SK-N-MC (cell line): ENCODE measurements around the gene ATP8B1.
A peak's percentile ranks its signal among the peaks of the same experiment; 100 is the strongest.

Experiments
- DNase-seq: peaks from one replicate; pipeline ENCODE4 v3.0.0-alpha.2; 2011; ENCODE audit warnings: low read depth, low spot score
- H3K27ac ChIP-seq: fragments of 200-600 bp; sonication (generic); 2 replicates; pipeline ENCODE4 v1.5.1; 2016; ENCODE audit warnings: mixed run types
- H3K36me3 ChIP-seq: fragments of 200-600 bp; sonication (generic); 2 replicates; pipeline ENCODE4 v1.6.1; 2017; ENCODE audit warnings: antibody characterized with exemption, low read length, mixed read lengths; ENCODE audit not compliant: insufficient read depth
- H3K4me3 ChIP-seq: fragments of 200-600 bp; sonication (generic); 2 replicates; pipeline ENCODE4 v1.5.1; 2016
- H3K9ac ChIP-seq: fragments of 200-600 bp; sonication (generic); 2 replicates; pipeline ENCODE4 v1.8.0; 2017; ENCODE audit warnings: mixed run types, mixed read lengths; ENCODE audit not compliant: insufficient read length
- H3K9me3 ChIP-seq: fragments of 200-600 bp; sonication (generic); 2 replicates; pipeline ENCODE4 v1.6.1; 2017; ENCODE audit warnings: low read depth, mild to moderate bottlenecking, antibody characterized with exemption, low read length, moderate library complexity, mixed read lengths
- EZH2 ChIP-seq: fragments of 200-600 bp; sonication (generic); IDR thresholded peaks from one replicate; pipeline ENCODE4 v1.6.1; 2017; ENCODE audit warnings: antibody characterized with exemption
- FOXP2 ChIP-seq: optimal IDR thresholded peaks from 2 replicates; pipeline ENCODE3; 2011; ENCODE audit warnings: mild to moderate bottlenecking, moderate library complexity; ENCODE audit not compliant: insufficient read depth; ENCODE audit errors: extremely low read length, control extremely low read depth
- POLR2AphosphoS5 ChIP-seq: IDR thresholded peaks from 2 replicates; pipeline ENCODE4 v1.6.1; 2012; ENCODE audit warnings: mild to moderate bottlenecking, low read depth, low read length, borderline replicate concordance

The ATP8B1 gene

DNA sequence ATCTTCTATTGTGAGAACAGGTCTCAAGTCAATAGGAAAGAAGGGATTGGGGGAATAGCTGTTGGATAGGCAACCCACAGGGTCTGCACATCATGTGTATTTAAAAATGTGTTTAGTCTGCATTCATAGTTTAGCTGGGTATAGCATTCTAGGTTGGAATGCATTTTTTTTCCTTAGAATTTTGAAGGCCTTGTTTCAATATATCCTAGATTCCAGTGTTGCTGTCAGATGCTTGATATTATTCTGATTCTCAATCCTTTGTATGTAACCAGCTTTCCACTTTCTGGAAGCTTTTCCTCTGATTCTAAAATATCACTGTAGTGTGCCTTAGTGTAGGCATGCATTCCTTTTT lies 9.0 kb upstream of the ATP8B1 start:
- no peak for DNase-seq
- Histone ChIP-seq H3K27ac (no peak overlapping the region), H3K4me3 (no peak overlapping the region)

DNA sequence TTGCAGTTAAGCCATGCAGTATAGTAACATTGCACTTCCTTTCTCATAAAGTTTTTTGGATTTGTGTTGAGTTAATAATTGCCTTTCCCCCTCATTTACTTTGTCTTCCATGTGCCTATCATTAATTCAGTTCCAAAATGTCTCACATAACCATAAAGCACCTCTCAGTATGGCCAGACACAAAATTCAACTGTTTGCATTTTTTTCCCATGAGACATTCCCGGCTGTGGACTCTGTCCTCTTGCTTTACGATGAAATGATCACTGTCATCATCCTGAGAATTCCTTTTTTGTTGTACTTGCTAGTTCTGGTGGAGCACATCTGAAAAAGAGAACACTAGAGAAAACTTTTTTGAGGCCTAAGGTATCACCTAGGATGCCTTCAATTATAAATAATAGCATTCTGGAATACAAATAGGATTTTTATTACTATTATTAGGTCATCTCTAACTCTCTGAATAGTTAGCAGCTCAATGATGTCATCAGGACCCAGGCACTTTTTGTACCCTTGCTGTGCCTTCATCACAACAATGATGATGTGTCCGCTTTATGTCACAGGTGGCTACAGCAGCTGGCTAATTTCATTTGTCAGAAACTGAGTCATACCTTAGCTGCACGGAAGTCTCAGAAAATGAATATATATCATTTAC lies 8.5 kb upstream of the ATP8B1 start:
- Histone ChIP-seq H3K36me3 (no peaks in the 10 kb centered on the region), H3K9me3 (no peaks in the 10 kb centered on the region), H3K9ac (no peak overlapping the region), H3K27ac (no peak overlapping the region), H3K4me3 (no peak overlapping the region)
- DNase-seq: no peak
- TF ChIP-seq POLR2AphosphoS5: no peak
- no peak for TF ChIP-seq EZH2
- no peak for TF ChIP-seq FOXP2

More for the DNA sequence above, 9.0 kb upstream of the ATP8B1 start:
- H3K9ac ChIP-seq: no peak overlapping the region
- H3K9me3 ChIP-seq: no peaks in the 10 kb centered on the region
- H3K36me3 ChIP-seq: no peaks in the 10 kb centered on the region
- TF ChIP-seq POLR2AphosphoS5 (no peak), FOXP2 (no peak), EZH2 (no peak)

DNA sequence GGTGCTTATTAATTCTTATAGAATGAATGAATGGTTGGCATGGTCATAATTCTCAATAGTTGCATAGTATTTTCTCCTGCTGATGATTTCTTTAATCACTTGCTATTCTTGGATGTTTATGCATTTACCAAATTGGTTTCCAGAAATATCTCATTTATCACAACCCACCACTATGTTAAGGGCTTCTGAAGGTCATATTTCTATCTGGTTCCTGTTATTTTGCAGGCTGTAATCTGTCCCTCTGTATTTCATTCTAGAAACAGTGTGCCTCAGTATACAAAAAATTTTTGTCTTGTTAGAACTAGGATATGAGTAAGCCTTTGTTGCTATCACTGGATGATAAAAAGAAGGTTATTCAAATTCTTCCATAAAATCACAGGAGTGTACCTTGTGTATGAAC lies 6.1 kb upstream of the ATP8B1 start:
- no peak overlapping the region for H3K27ac ChIP-seq
- H3K9me3 ChIP-seq: no peaks in the 10 kb centered on the region
- no peak overlapping the region for H3K9ac ChIP-seq
- DNase-seq: no peak
- TF ChIP-seq FOXP2 (no peak), POLR2AphosphoS5 (no peak)
- H3K36me3 ChIP-seq: no peaks in the 10 kb centered on the region
- H3K4me3 ChIP-seq: no peak overlapping the region

DNA sequence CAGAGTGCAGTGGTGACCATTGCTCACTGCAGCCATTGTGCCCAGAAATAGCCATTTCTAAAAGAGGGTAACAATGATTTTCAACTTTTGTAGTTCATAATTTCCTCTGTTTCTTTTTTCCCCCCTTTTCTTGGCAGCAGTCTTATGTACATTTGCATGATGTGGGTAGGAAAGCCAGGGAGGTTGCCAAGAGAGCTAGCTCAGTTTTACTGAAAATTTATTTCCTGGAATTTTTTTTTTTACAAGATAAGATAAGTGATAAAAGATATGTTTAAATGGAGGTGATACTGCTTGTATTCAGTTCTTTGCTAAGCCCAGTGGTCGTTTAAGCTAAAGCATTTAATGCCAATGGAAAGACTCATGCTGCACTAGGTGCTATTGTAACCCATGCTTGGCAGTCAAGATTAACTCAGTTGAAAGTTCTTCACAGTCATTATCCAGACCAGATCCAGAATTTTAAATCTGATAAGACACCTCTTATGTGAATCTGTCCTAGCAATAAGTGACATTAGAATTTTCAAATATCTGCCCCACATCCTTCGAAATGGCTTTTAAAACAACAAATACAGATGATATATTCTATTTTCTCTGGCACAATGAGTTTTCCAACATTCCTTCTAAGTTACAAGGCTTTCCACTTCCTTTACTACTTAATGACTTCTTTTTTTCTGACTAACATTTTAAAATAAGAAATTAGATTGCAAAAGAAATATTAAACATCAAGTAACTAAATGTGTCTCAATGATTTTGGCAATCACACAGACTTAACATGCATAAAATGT lies 4.4 kb upstream of the ATP8B1 start:
- Histone ChIP-seq H3K27ac (peak overlapping the region; percentile 11; the same call in 1 of the 2 replicates), H3K36me3 (no peaks in the 10 kb centered on the region), H3K9me3 (no peaks in the 10 kb centered on the region), H3K4me3 (no peak overlapping the region), H3K9ac (no peak overlapping the region)
- TF ChIP-seq FOXP2 (no peak), POLR2AphosphoS5 (no peak), EZH2 (no peak)
- DNase-seq: peak; percentile 14

DNA sequence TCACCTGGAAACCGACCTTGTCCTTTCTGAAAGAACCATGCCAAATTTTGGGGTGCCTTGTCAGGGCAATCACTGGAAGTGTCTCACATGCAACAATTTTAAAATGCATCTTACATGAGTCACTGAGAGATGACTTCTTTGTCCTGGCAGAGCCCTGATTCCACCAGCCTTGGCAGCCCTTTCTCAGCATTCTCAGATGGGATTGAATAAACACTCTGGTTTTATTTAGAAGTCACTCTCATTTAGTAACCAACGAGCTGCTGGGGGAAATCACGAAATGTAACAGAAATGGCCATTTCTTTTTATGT lies 3.8 kb upstream of the ATP8B1 start:
- H3K27ac ChIP-seq: peak overlapping the region; percentile 11; the same call in 1 of the 2 replicates
- H3K36me3 ChIP-seq: no peaks in the 10 kb centered on the region
- H3K9me3 ChIP-seq: no peaks in the 10 kb centered on the region
- no peak for TF ChIP-seq POLR2AphosphoS5
- TF ChIP-seq EZH2: no peak
- no peak for TF ChIP-seq FOXP2
- H3K4me3 ChIP-seq: no peak overlapping the region
- no peak overlapping the region for H3K9ac ChIP-seq
- DNase-seq: no peak

DNA sequence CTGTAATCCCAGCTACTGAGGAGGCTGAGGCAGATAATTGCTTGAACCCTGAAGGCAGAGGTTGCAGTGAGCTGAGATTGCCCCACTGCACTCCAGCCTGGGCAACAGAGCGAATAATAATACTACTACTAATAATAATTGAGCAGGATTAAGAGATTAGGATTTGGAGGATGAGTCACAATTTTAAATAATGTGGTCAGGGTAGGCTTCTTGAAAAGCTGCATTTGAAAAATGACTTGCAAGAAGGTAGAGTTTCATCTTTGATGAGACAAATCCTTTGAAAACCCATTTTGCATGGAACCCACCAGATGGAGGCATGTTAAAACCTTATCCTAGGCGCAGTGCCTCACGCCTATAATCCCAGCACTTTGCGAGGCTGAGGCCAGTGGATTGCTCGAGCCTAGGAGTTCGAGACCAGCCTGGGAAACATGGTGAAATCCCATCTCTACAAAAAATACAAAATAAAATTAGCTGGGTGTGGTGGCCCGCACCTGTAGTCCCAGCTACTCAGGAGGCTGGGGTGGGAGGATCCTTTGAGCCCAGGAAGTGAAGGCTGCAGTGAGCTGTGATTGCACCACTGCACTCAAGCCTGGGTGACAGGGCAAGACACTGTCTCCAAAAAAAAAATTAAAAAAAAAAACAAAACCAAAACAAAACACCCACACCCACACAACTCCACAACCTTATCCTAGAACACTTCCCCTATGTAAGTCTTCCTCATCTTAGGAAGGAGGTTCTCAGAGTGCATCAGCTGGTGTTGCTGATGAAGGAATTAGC lies 3.3 kb upstream of the ATP8B1 start:
- TF ChIP-seq POLR2AphosphoS5 (no peak), EZH2 (no peak), FOXP2 (no peak)
- Histone ChIP-seq H3K27ac (no peak overlapping the region), H3K4me3 (no peak overlapping the region)

DNA sequence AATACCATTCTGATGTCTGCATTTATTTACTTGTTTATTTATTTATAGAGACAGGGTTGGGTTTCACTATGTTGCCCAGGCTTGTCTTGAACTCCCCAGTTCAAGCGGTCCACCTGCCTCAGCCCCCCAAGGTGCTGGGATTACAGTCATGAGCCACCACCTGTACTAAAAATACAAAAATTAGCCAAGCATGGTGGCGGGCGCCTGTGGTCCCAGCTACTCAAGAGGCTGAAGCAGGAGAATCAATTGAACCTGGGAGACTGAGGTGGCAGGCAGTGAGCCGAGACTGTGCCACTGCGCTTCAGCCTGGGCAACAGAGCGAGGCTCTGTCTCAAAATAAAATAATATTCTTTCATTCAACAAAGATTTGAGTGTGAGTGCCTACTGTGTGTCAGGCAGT lies 2.0 kb upstream of the ATP8B1 start:
- TF ChIP-seq FOXP2 (no peak), POLR2AphosphoS5 (no peak), EZH2 (no peak)
- no peak overlapping the region for H3K4me3 ChIP-seq
- H3K9ac ChIP-seq: no peak overlapping the region

More for the DNA sequence above, 3.3 kb upstream of the ATP8B1 start:
- Histone ChIP-seq H3K36me3 (no peaks in the 10 kb centered on the region), H3K9ac (no peak overlapping the region), H3K9me3 (no peaks in the 10 kb centered on the region)
- no peak for DNase-seq

DNA sequence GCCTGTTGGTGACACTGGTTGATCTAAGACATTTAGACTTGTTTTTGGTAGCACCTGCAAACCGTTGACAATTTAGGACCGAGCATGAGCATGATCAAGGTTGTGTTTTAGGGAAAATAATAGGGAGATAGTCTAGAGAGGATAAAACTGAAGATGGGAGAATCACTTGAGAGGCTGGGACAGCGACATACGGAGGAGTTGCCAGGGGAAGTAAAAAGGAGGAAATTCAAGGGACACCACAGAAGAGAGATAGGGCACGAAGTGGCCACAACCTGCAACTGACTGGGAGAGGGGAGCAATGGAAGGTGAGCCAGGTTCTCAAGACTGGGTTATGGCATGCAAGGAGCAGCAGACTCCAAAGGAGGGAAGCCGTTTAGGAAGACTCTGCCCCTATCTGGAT lies 1.4 kb upstream of the ATP8B1 start:
- Histone ChIP-seq H3K9ac (no peak overlapping the region), H3K27ac (no peak overlapping the region), H3K9me3 (no peaks in the 10 kb centered on the region), H3K4me3 (no peak overlapping the region), H3K36me3 (no peaks in the 10 kb centered on the region)
- no peak for DNase-seq
- TF ChIP-seq POLR2AphosphoS5 (no peak), FOXP2 (no peak), EZH2 (no peak)

More for the DNA sequence above, 2.0 kb upstream of the ATP8B1 start:
- no peak overlapping the region for H3K27ac ChIP-seq
- DNase-seq: no peak
- H3K9me3 ChIP-seq: no peaks in the 10 kb centered on the region
- H3K36me3 ChIP-seq: no peaks in the 10 kb centered on the region
